ENCODE results near the gene ZNF415. TPM values are rescaled to one million over a fixed set of nuclear protein-coding genes. Genes with fewer than 3 reads are reported as not detected.

The ZNF415 gene
- total RNA-seq, 1 experiment from 2014 or later: 1.3 TPM

GRCh38 chr19:53172889-53173288 is 40.2 kb upstream of the ZNF415 start:
- intact Hi-C loops (cut with micrococcal nuclease): no loop called here
- TF ChIP-seq, protein P1, sequence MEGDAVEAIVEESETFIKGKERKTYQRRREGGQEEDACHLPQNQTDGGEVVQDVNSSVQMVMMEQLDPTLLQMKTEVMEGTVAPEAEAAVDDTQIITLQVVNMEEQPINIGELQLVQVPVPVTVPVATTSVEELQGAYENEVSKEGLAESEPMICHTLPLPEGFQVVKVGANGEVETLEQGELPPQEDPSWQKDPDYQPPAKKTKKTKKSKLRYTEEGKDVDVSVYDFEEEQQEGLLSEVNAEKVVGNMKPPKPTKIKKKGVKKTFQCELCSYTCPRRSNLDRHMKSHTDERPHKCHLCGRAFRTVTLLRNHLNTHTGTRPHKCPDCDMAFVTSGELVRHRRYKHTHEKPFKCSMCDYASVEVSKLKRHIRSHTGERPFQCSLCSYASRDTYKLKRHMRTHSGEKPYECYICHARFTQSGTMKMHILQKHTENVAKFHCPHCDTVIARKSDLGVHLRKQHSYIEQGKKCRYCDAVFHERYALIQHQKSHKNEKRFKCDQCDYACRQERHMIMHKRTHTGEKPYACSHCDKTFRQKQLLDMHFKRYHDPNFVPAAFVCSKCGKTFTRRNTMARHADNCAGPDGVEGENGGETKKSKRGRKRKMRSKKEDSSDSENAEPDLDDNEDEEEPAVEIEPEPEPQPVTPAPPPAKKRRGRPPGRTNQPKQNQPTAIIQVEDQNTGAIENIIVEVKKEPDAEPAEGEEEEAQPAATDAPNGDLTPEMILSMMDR (conservative IDR thresholded peaks at IDR 0.05; ENCODE audit: low read depth, low read length): no peak
- TF ChIP-seq EZH2 (IDR thresholded peaks at IDR 0.05; ENCODE audit: low read length, unreplicated experiment): no peak
- no peak for TF ChIP-seq EZH2phosphoT487 (IDR thresholded peaks at IDR 0.05; ENCODE audit: borderline replicate concordance, low read length)
- POLR2A ChIA-PET (ENCODE audit: unreplicated experiment): no interaction called here
- Histone ChIP-seq H3K79me2 (ENCODE audit: low read length) (no peaks in the 10 kb centered on the region), H3K27ac (ENCODE audit: low read length) (no peak overlapping the region), H3K9me2 (replicated peaks; ENCODE audit: low read length) (no peaks in the 10 kb centered on the region), H3F3A (ENCODE audit: low read length, unreplicated experiment) (no peaks in the 10 kb centered on the region), H3K9ac (ENCODE audit: low read length) (no peak overlapping the region), H3K27me3 (ENCODE audit: low read length) (no peaks in the 10 kb centered on the region), H3K4me1 (ENCODE audit: insufficient read depth, low read length) (no peaks in the 10 kb centered on the region), H3K4me3 (ENCODE audit: low read length) (no peak overlapping the region), H2AFZ (ENCODE audit: low read length) (no peak overlapping the region), H3K36me3 (ENCODE audit: low read depth, low read length) (peaks cover 9% of the 10 kb centered on the region; the same call in 1 of the 2 replicates), H4K20me1 (ENCODE audit: low read length) (no peaks in the 10 kb centered on the region), H3K9me3 (ENCODE audit: low read length) (peaks cover 41% of the 10 kb centered on the region), H3K4me2 (ENCODE audit: low read length) (no peak overlapping the region)
- CTCF ChIA-PET: no interaction called here
- ATAC-seq (no peak), DNase-seq (no peak)
- no TSS peak for BruUV-seq (replicated peaks)

DNA sequence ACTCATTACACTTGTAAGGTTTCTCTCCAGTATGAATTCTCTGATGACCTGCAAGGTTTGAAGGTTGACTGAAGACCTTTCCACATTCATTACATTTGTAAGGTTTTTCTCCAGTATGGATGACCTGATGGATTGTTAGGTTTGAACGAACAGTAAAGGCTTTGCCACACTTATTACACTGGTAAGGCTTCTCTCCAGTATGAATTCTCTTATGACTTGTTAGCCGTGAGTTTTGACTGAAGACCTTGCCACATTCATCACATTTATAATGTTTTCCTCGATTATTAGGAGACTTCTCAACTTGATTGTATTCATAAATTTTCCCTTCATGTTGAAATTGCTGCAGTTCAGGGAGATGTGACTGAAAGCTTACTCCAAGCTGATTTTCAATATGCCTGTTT is 33.0 kb upstream of the ZNF415 start:
- Histone ChIP-seq H3F3A (ENCODE audit: low read length, unreplicated experiment) (no peaks in the 10 kb centered on the region), H4K20me1 (ENCODE audit: low read length) (no peaks in the 10 kb centered on the region), H3K36me3 (ENCODE audit: low read depth, low read length) (peaks cover 18% of the 10 kb centered on the region; the same call in 1 of the 2 replicates), H3K4me1 (ENCODE audit: insufficient read depth, low read length) (no peaks in the 10 kb centered on the region), H2AFZ (ENCODE audit: low read length) (no peak overlapping the region), H3K9ac (ENCODE audit: low read length) (no peak overlapping the region), H3K9me3 (ENCODE audit: low read length) (peaks cover 53% of the 10 kb centered on the region), H3K4me2 (ENCODE audit: low read length) (no peak overlapping the region), H3K27ac (ENCODE audit: low read length) (no peak overlapping the region), H3K79me2 (ENCODE audit: low read length) (no peaks in the 10 kb centered on the region), H3K9me2 (replicated peaks; ENCODE audit: low read length) (no peaks in the 10 kb centered on the region), H3K27me3 (ENCODE audit: low read length) (no peaks in the 10 kb centered on the region), H3K4me3 (ENCODE audit: low read length) (no peak overlapping the region)
- intact Hi-C loops (cut with micrococcal nuclease): no loop called here
- ChIA-PET POLR2A (ENCODE audit: unreplicated experiment) (no interaction called here), CTCF (no interaction called here)
- ATAC-seq (no peak), DNase-seq (no peak)
- no TSS peak for BruUV-seq (replicated peaks)
- TF ChIP-seq, protein P1 (conservative IDR thresholded peaks at IDR 0.05; ENCODE audit: low read depth, low read length): no peak
- no peak for TF ChIP-seq EZH2 (IDR thresholded peaks at IDR 0.05; ENCODE audit: low read length, unreplicated experiment)
- TF ChIP-seq EZH2phosphoT487 (IDR thresholded peaks at IDR 0.05; ENCODE audit: borderline replicate concordance, low read length): no peak

GRCh38 chr19:53161123-53161522 is 28.4 kb upstream of the ZNF415 start:
- CTCF ChIA-PET: no interaction called here

More at GRCh38 chr19:53161123-53161522, 28.4 kb upstream of the ZNF415 start:
- ATAC-seq: no peak
- intact Hi-C loops (cut with micrococcal nuclease): no loop called here
- Histone ChIP-seq H3K4me3 (ENCODE audit: low read length) (no peak overlapping the region), H3K27ac (ENCODE audit: low read length) (no peak overlapping the region), H3K4me2 (ENCODE audit: low read length) (no peak overlapping the region), H3K27me3 (ENCODE audit: low read length) (no peaks in the 10 kb centered on the region), H3K4me1 (ENCODE audit: insufficient read depth, low read length) (0 out of 2 replicates have a peak, but pooled peaks cover 10% of the 10 kb centered on the region), H3K9me3 (ENCODE audit: low read length) (peaks cover 45% of the 10 kb centered on the region), H3F3A (ENCODE audit: low read length, unreplicated experiment) (no peaks in the 10 kb centered on the region), H3K36me3 (ENCODE audit: low read depth, low read length) (peaks cover 12% of the 10 kb centered on the region; the same call in 1 of the 2 replicates), H3K9me2 (replicated peaks; ENCODE audit: low read length) (no peaks in the 10 kb centered on the region), H3K79me2 (ENCODE audit: low read length) (peaks cover 16% of the 10 kb centered on the region), H3K9ac (ENCODE audit: low read length) (no peak overlapping the region), H2AFZ (ENCODE audit: low read length) (no peak overlapping the region), H4K20me1 (ENCODE audit: low read length) (no peaks in the 10 kb centered on the region)
- POLR2A ChIA-PET (ENCODE audit: unreplicated experiment): no interaction called here
- DNase-seq: no peak
- TF ChIP-seq EZH2 (IDR thresholded peaks at IDR 0.05; ENCODE audit: low read length, unreplicated experiment) (no peak), EZH2phosphoT487 (IDR thresholded peaks at IDR 0.05; ENCODE audit: borderline replicate concordance, low read length) (no peak)
- TF ChIP-seq, protein P1 (conservative IDR thresholded peaks at IDR 0.05; ENCODE audit: low read depth, low read length): no peak
- no TSS peak for BruUV-seq (replicated peaks)

Data from PC-3 (cell line).